Esophagus squamous epithelium (tissue), 4 donors: ENCODE measurements around the gene NCEH1.
A peak's percentile ranks its signal among the peaks of the same experiment; 100 is the strongest.

Experiments
- CTCF ChIP-seq, 6 experiments: fragments of 450-650 bp in 4 of 6; fragments of 200-600 bp in 2 of 6; sonication (generic) in 2 of 6; IDR thresholded peaks; one replicate each; pipeline ENCODE4 v1.5.1; 2016 to 2019; ENCODE audit warnings: antibody characterized with exemption in 6 of 6, mild to moderate bottlenecking in 4 of 6, moderate library complexity in 4 of 6
- POLR2A ChIP-seq, 4 donors: fragments of 450-650 bp; IDR thresholded peaks; one replicate each; pipeline ENCODE4 v1.6.1; 2017; ENCODE audit warnings: antibody characterized with exemption in 4 of 4, mild to moderate bottlenecking in 4 of 4, moderate library complexity in 3 of 4

- TF ChIP-seq CTCF (IDR thresholded peaks at IDR 0.05) (peak; percentile 48 to 79 (median 74)), POLR2A (IDR thresholded peaks at IDR 0.05) (no peak)
Measured at GRCh38 chr3:172675441-172676193, 35.2 kb downstream of the NCEH1 start.
